Stimulated activated CD8-positive, alpha-beta memory T cell treated with anti-CD3 and anti-CD28 coated beads, Interleukin-12 subunit alpha, Interleukin-12 subunit beta, amount 100 ng/mL, for 24 hours (primary cell): ENCODE measurements around the gene TNFAIP8L3.
A peak's percentile ranks its signal among the peaks of the same experiment; 100 is the strongest.

ENCODE experiments used
- DNase-seq: peaks from one replicate; pipeline ENCODE4 v3.0.0-alpha.2; 2020; ENCODE audit errors: extremely low read depth

Gene TNFAIP8L3

DNA sequence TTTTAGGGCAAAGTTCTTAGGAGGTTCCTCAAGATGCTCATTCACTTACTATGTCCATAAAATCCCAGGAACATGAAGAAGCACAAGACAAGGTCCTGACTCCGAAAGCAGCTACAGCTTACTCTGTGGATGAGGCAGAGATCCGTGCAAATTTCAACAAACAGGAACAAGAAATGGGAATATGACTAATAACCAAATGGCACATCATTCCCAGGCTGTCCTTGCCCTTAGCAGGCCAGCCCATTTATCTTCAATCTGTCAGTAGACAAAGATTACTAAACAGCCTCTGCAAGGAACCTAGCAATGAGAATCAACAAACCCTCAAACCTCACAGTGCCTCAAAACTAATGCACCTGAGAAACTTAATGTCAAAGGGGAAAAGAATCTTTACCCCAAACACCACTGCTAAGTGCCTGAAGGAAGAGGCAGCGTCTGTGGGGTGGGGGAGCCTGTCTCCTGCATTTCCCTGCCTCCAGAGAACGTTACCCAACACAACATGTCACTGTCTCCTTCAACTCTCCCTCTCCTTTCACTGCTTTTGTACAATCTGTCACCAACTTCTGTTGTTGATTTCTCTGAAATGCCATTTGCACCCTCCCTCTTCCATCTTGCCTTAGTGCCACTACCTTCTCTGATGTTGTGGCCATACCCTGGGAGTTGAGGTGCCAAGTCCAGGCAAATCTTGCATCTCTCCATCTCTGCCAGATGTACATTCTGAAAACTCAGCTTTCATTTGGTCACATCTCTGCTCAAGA lies 4.8 kb downstream of the TNFAIP8L3 start:
- DNase-seq: no peak

- DNase-seq: no peak
These were observed 5.7 kb downstream of the TNFAIP8L3 start for GRCh38 chr15:51089041-51089440.

DNA sequence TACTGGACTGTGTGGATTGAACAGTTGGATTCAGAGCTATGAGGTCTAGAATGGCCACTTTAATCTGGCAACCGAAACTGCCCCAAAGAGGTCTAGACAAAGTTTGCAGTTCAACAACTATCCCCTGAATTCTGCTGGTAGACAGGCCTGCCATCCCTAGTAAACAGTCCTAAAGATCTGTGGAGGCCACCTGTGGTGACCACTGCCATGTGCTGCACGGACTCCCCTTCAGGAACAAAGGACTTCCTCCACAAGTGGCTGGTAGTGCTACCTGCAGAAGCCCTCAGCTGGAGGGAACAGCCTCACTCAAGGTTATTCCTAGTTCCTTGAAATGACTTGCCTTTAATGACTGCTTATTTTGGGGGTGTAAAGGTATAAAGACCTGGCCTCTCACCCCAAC lies 6.1 kb downstream of the TNFAIP8L3 start:
- DNase-seq: no peak

DNA sequence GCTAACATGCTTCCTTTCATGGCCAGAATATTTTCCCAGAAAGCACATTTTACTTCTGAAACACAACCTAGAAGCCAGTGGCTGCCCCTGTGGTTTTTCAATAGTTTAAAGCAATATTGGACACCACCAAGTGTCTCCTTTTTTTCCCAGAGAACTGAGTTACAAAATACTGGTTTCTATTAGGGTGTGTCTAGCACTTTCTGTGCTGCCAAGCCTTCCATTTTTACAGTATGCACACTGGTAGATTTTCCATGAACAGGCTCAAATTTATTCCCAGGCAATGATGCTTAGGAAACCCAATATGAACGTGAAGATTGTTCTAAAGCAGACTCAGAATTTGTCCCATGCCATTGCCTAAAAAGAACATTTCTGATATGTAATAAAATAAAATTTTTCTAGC lies 7.2 kb downstream of the TNFAIP8L3 start:
- no peak for DNase-seq

DNA sequence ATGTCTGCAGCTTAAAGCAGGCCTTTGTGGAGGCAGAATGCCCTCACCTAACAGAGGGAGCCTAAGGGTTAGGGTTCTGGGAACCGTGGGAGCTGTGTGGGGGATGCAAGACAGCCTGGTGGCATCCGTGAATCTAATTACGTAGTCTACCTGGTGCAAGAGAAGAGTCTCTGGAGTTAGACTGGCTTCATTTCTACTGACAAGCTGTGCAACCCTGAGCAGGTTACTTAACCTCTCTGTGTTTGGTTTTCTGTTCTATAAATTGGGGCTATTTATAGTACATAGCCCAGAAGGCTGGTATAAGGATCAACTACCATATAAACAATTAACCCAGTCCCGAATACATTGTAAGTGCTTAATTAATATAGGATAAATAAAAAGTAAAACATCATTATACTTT lies 8.3 kb downstream of the TNFAIP8L3 start:
- no peak for DNase-seq

GRCh38 chr15:51085764-51086163 lies 8.9 kb downstream of the TNFAIP8L3 start:
- DNase-seq: no peak

DNA sequence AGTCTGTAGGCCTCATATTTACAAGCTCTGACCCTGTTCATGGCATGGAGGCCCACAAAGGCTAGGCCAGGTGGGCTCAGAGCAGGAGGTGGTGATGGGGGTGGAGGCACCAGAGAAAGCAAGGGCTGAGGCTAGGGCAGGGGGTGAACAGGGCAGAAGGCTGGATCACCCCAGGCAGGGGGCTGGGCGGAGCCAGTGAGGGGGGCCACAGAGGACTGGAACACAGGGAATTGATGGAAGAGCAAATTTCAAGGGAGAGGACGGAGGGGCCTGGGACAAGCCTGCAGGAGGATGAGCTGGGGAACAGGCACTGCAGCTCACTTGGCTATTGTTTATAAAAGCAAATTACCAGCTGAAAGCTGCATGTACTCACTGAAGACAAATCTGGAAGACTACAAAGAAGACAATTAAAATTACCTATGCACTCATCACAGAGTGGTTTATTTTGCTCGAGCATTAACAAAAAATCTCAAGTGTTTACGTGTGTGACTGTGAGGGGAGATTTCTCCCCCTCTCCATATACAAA lies 11.0 kb downstream of the TNFAIP8L3 start:
- DNase-seq: no peak

DNA sequence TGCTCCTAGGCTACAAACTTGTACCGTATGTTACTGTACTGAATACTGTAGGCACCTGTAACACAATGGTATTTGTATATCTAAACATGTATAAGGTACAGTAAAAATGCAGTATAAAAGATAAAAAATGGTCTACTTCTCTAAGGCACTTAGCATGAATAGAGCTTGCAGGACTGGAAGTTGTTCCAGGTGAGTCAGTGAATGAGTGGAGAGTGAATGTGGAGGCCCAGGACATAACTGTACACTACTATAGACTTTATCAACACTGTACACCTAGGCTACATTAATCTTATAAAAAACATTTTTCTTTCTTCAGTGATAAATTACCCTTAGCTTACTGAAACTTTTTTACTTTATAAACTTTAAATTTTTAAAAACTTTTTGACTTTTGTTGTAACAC lies 12.5 kb downstream of the TNFAIP8L3 start:
- no peak for DNase-seq

DNA sequence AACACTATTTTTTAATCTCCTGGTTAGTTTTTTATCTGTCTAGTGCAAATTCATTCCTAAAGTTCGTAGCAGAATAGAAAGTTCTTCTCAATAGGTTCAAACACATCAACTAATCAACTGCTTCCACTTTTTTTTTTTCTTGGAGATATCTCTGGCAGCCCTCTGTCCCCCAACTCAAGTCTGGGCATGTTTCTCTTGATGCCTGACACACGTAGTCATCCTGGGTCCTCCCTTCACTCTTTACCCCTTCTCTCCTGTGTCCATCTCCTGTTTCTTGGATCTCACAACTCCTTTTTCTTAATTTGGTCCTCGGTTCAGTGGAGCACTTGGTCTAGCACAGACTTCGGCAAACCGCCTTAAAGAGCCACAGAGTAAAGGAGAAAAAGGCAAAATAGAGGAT lies 14.4 kb downstream of the TNFAIP8L3 start:
- DNase-seq: no peak

- no peak for DNase-seq
These were observed 15.5 kb downstream of the TNFAIP8L3 start for GRCh38 chr15:51079226-51079625.

DNA sequence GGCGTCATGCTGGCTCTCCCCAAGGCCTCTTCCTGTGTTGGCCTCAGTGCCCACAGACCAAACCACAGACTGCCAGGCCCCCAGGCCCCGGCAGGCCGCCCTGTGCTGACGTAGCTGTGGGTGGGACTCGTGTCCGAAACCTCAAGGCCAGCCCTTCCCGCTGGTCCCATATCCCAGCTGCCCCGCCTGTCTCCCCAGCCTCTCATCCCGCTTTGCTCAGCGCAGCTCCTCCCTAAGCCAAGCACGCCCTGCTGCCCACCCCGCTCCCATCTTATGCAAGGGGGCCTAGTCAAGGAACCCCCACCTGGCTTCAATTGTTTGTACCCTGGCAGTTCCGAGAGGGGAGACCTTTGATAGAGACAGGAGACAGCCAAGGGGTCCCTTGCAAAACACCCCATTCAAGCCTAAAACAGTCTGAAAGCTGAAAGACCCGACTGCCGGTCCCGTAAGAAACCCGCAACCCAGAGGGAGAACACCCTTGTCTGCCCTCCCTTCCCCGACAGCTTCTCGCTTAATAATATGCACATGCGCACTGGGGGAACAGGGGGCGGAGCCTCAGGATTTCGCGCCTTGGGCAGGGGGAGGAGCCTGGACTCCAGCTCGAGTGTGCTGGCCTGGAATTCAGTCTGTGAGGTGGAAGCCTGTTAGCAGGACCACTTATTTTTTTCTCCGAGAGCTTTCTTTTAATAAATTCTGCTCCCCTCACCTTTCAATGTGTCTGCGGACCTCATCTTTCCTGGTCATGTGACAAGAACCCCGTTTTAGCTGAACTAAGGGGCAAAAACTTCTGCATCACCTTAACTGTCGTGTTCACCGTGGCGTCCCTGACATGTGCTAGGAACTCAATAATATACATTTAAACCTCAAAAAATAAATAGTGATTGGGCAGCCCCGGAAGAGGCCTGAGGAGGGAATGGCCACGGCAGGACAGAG lies 17.2 kb downstream of the TNFAIP8L3 start:
- peak; percentile 31 for DNase-seq

DNA sequence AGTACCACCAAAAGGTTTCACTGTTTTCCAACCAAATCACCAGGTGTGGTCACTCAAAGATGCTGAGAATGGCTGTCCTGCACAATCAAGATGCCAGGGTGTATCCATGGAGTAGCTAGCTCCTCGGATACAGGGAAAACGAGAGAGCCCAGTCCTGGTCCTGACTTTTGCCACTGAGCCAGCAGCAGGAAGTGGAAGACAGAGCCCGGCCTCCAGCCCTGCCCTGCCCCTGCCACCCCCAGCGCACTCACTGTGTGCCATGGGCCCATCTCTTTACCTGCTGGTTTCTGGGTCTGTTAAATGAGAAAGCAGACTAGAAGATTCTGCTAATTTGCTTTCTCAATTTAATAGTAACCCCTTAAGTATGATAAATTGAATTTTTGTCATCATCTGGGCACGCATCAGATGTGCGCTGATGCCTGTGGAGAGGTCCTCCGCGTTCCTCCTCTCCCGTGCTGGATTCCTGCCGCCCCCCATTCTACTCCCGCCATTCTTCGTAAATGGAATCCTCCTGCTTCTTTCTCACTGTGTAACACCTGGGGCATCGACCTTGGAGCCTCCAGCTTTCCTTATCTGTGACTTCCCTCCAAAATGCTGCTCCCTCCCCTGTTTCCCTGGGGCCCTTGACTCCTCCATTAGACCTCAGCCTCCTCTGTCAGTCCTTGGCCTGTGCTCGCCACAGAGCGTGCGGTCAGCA lies 18.0 kb downstream of the TNFAIP8L3 start:
- DNase-seq: no peak

DNA sequence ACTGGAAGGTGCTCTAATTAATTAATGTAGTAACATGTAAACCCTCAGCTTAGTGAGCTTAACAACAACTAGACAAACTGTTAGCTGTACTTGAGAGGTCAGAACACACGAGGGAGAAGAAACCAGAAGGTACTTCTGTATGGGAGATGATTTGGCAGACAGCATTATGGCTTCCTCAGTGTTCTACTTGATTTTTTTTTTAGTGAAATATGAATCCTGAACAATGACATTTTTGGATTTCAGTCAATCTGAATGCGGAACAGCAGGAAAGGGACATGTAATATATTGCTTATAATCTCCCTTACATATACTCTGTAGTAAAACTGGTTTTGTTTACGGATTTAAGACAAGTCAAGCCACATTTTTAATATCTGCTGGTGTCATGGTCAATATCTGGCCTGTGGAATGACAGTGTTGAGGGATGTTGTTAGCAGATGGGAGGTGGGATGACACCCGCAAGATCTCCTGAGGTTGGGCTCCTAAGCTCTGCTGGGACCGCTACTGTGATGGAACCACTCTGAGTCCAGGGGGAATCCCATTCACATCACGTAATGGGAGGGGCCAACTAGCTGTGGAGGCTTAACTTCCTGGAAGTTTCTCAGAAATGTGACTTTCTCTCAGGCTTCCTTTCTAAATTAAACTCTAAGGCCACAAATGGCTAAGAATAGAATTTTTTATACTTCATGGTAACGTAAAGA lies 18.7 kb downstream of the TNFAIP8L3 start:
- DNase-seq: no peak

DNA sequence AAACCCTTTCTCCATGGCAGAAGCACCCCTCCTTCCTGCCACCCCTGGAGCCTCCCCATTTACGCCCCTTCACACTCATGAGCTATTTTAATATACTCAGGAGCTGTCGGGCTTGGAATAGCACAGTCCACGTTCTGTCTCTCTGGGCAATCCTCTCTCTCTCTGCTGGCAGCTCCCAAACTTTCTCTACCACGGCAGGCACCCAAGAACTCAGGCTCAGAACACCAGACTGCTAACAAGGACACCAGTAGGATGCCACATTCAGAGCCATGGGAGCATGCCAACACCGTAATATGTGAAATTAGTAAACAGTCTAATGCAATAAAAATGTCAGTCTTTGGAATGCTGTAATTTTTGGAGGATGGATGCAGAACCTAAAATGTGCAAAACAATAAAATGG lies 19.3 kb downstream of the TNFAIP8L3 start:
- DNase-seq: no peak

DNA sequence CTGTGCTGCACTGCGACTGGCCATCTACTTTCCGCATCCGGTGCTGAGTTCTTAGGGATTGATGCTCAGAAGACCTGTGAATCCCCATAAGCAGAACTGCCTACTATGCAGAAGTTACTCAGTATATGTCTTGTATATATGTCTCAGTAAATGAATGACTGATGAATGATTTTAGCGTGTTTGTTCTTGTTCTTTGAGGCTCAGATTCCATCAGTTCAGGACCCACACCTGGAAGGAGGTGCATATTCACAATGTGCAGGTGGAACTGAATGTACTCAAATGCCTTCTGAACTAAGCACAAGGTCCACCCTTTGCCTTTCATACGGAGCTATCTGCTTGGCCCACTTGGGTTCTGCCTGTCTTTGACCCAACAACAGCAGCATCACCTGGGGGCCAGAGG lies 19.8 kb downstream of the TNFAIP8L3 start:
- DNase-seq: no peak

DNA sequence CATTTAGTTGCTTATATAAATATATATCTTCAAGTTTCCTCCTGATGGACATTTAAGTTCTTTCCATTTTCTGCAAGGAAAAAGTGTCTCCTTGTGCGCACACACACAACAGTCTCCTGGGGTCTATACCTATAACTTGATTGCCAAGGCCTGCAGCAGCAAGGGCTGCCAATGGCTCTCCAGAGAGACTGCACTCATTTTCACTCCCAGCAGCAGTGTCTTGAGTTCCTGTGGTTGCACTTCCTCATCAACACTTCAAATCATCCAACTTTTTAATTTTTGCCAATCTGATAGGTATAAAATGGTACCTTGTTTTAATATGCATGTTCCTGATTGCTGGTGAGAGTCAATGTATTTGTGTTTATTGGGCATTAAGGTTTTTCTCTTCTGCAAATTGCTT lies 23.1 kb downstream of the TNFAIP8L3 start:
- DNase-seq: no peak

DNA sequence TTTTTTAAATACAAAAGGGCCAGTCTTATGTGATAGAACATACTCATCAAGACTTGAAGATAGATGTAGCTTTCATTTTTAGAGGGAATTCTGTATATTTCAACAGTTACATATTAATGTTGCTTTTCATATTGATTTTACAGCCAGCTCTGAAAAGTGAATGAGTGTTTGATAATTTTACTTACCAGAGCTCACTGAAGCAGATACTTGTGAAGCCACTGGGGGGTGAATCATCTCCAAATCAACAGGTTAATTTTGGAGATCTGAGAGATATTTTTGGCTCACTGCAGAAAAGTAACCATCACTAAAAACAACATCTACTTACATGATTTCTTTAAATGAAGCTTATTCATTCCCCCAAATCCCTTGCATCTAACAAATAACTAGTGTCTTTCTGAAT lies 24.7 kb downstream of the TNFAIP8L3 start:
- DNase-seq: no peak

GRCh38 chr15:51067510-51067909 lies 27.2 kb downstream of the TNFAIP8L3 start:
- no peak for DNase-seq

- DNase-seq: no peak
These were observed 28.9 kb downstream of the TNFAIP8L3 start for GRCh38 chr15:51065781-51066180.

- no peak for DNase-seq
These were observed 29.4 kb downstream of the TNFAIP8L3 start for GRCh38 chr15:51065261-51065660.

DNA sequence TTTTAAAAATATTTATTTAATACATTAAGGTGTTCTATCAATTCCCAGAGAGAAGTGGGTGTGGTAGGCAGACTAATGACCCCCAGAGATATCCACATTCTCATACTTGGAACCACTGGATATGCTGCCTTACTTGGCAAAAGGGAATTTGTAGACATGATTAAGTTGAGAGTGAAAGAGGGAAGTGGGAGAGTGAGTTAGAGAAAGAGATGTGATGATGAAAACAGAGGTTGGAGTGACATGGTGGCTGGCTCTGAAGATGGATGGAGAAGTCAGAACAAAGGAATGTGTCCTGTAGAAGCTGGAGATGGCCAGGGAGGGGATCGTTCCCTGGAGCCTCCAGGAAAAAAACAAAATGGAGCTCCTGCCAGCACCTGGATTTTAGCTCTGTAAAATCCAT lies 32.0 kb downstream of the TNFAIP8L3 start:
- no peak for DNase-seq
